ENCODE data around the gene SLX4IP.
A peak's percentile ranks its signal among the peaks of the same experiment; 100 is the strongest.

SLX4IP gene

GRCh38 chr20:10530883-10531282, 95.8 kb downstream of the SLX4IP start:
- Mint-ChIP-seq H3K27me3 (ENCODE audit: low read depth) (no peaks in the 10 kb centered on the region), H3K27ac (no peak overlapping the region), H3K36me3 (ENCODE audit: low read depth) (peaks cover 2% of the 10 kb centered on the region), H3K4me3 (no peak overlapping the region), H3K9me3 (no peaks in the 10 kb centered on the region), H3K4me1 (peaks cover 14% of the 10 kb centered on the region)
- TF ChIP-seq CTCF (IDR thresholded peaks at IDR 0.05; ENCODE audit: unreplicated experiment in 3 of 3), result no peak

GRCh38 chr20:10531848-10532247, 96.7 kb downstream of the SLX4IP start:
- Mint-ChIP-seq H3K4me3 (no peak overlapping the region), H3K27me3 (ENCODE audit: low read depth) (no peaks in the 10 kb centered on the region), H3K4me1 (peaks cover 19% of the 10 kb centered on the region), H3K36me3 (ENCODE audit: low read depth) (no peaks in the 10 kb centered on the region), H3K9me3 (no peaks in the 10 kb centered on the region), H3K27ac (no peak overlapping the region)
- no peak for TF ChIP-seq CTCF (IDR thresholded peaks at IDR 0.05; ENCODE audit: unreplicated experiment in 3 of 3)

- H3K4me3 Mint-ChIP-seq, result no peak overlapping the region
- no peak for TF ChIP-seq CTCF (IDR thresholded peaks at IDR 0.05; ENCODE audit: unreplicated experiment in 3 of 3)
- H3K9me3 Mint-ChIP-seq, result no peaks in the 10 kb centered on the region
- H3K4me1 Mint-ChIP-seq, result peaks cover 18% of the 10 kb centered on the region
- H3K27ac Mint-ChIP-seq, result no peak overlapping the region
- H3K27me3 Mint-ChIP-seq (ENCODE audit: low read depth), result no peaks in the 10 kb centered on the region
- H3K36me3 Mint-ChIP-seq (ENCODE audit: low read depth), result no peaks in the 10 kb centered on the region
Observed at GRCh38 chr20:10532361-10532760, 97.3 kb downstream of the SLX4IP start.

- H3K4me3 Mint-ChIP-seq, result no peak overlapping the region
- no peaks in the 10 kb centered on the region for H3K27me3 Mint-ChIP-seq (ENCODE audit: low read depth)
- peak; percentile 16 to 34 (median 17) for TF ChIP-seq CTCF (IDR thresholded peaks at IDR 0.05; ENCODE audit: unreplicated experiment in 3 of 3)
- peak overlapping the region in 1 of 3 experiments; percentile 65 for H3K27ac Mint-ChIP-seq
- no peaks in the 10 kb centered on the region for H3K36me3 Mint-ChIP-seq (ENCODE audit: low read depth)
- no peaks in the 10 kb centered on the region for H3K9me3 Mint-ChIP-seq
- H3K4me1 Mint-ChIP-seq, result peaks cover 33% of the 10 kb centered on the region
Observed at GRCh38 chr20:10536531-10536930, 101.4 kb downstream of the SLX4IP start.

GRCh38 chr20:10537850-10538480, 102.9 kb downstream of the SLX4IP start:
- Mint-ChIP-seq H3K4me1 (peaks cover 33% of the 10 kb centered on the region), H3K27ac (peak overlapping the region in 1 of 3 experiments; percentile 65), H3K9me3 (no peaks in the 10 kb centered on the region), H3K36me3 (ENCODE audit: low read depth) (no peaks in the 10 kb centered on the region), H3K27me3 (ENCODE audit: low read depth) (no peaks in the 10 kb centered on the region), H3K4me3 (no peak overlapping the region)
- TF ChIP-seq CTCF (IDR thresholded peaks at IDR 0.05; ENCODE audit: unreplicated experiment in 3 of 3), result no peak

GRCh38 chr20:10538768-10539167, 103.7 kb downstream of the SLX4IP start:
- Mint-ChIP-seq H3K4me1 (peaks cover 33% of the 10 kb centered on the region), H3K36me3 (ENCODE audit: low read depth) (no peaks in the 10 kb centered on the region), H3K9me3 (no peaks in the 10 kb centered on the region), H3K27ac (no peak overlapping the region), H3K27me3 (ENCODE audit: low read depth) (no peaks in the 10 kb centered on the region), H3K4me3 (no peak overlapping the region)
- no peak for TF ChIP-seq CTCF (IDR thresholded peaks at IDR 0.05; ENCODE audit: unreplicated experiment in 3 of 3)
